GM13976 (cell line): ENCODE measurements around the gene CADPS.

Source experiments
- DNase-seq: peaks from one replicate; pipeline ENCODE4 v3.0.0; 2012; ENCODE audit warnings: low spot score
- in situ Hi-C: fragments of 300-500 bp; cut with MboI; formaldehyde crosslinking; loops from one replicate; pipeline ENCODE4 v1.12.0; 2022; ENCODE audit warnings: low sequenced_read_pairs, mixed read lengths, inconsistent platforms; ENCODE audit not compliant: unreplicated experiment
- TF ChIP-seq, protein P1 (sequence below): IDR thresholded peaks from 2 replicates; pipeline ENCODE4 v1.5.1; 2012; ENCODE audit warnings: borderline replicate concordance, mild to moderate bottlenecking; ENCODE audit not compliant: insufficient read depth; ENCODE audit errors: extremely low read depth, missing control alignments, control extremely low read depth

The CADPS gene

DNA sequence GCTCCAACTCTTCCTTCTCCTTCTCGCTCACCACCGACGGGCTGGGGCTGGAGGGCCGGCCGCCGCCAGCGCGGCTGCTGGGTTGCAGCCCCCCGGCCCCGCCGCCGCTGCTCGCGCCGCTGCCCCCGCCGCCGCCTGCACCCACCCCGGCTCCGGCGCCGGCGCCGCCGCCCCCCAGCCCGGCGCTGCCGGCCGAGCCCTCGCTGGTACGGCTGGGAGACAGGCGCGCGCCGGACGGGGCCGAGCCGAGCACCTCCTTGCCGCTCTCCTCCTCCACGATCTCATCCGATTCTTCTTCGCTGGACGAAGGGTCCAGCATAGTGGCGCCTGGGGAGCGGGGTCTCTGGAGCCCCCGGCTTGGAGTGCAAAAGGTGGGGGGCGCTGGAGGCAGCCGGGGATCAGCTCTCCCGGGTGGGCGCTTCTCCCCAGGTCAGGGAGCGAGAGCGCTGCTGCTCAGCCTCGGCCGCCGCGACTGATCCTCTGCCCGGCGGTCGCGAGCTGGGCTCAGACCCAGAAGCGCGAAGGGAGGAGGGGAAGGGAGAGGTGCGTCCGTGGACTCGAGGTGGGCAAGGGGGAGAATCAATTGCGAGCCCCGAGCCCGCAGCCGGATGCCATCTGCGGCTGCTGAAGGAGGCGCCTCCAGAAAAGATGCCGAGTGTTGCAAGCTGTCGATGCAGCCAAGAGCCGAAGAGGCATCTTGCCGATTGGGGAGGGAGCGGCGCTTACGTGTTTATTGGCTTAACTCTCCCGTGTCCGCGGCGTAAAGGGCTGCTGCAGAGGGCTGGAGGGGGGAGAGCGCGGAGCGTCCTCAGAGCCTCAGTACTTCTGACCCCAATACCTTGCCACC, at the start of gene CADPS:
Gene CADPS, minus strand, starts transcription at position 706 of the 847 bp plus-strand sequence. Its CDS starts 387 bp downstream, at position 319.
- peak; percentile 10 for DNase-seq
- in situ Hi-C loops = no loop called here
- TF ChIP-seq, protein P1, sequence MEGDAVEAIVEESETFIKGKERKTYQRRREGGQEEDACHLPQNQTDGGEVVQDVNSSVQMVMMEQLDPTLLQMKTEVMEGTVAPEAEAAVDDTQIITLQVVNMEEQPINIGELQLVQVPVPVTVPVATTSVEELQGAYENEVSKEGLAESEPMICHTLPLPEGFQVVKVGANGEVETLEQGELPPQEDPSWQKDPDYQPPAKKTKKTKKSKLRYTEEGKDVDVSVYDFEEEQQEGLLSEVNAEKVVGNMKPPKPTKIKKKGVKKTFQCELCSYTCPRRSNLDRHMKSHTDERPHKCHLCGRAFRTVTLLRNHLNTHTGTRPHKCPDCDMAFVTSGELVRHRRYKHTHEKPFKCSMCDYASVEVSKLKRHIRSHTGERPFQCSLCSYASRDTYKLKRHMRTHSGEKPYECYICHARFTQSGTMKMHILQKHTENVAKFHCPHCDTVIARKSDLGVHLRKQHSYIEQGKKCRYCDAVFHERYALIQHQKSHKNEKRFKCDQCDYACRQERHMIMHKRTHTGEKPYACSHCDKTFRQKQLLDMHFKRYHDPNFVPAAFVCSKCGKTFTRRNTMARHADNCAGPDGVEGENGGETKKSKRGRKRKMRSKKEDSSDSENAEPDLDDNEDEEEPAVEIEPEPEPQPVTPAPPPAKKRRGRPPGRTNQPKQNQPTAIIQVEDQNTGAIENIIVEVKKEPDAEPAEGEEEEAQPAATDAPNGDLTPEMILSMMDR = no peak

DNA sequence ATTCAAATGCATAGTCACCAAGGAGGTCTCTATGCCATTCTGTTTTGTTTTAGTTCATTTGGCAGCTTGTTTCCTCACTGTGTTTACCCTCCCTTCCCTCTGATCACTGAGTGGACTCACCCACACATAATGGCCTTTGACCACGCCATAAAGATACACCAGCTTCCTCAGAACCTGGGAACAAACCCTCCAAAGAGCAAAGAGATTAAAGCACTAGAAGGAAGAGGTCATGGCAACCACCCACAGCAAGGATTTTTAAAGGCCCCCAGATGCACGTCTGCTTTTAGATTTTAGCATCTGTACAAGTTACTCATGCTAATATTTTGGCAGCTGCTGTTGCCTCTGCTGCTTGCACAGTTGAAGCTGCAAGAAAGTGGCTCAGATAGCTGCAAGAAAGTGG, 47.9 kb upstream of the CADPS start:
- TF ChIP-seq, protein P1 = no peak
- in situ Hi-C loops = no loop called here
- DNase-seq = no peak

DNA sequence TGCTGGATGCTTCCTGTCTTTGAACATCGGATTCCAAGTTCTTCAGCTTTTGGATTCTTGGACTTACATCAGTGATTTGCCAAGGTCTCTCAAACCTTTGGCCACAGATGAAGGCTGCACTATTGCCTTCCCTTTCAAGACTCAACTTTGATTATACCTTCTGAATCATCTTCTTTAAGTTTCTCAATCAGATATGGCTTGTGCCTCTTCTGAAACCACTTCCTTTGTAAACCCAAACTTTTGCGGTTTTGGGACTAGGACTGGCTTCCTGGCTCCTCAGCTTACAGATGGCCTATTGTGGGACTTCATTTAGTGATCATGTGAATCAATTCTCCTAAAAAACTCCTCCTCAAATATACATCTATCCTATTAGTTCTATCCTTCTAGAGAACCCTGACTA, 47.1 kb upstream of the CADPS start:
- in situ Hi-C loops = no loop called here
- TF ChIP-seq, protein P1 = no peak
- DNase-seq = no peak

DNA sequence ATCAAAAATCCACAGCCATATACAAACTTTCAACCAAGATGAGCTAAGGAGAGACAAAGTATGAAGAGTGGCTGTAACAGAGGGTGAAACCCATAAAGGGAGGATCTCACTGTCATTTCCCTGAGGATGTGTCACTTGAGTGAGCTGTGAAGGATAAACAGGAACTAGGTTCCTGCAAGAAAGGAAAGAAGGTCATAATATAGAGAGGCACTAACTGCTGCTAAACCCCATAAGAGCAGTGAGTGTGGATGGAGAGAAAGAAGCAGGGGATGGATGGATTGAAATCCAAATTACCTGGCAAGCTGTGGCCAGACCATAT, 45.2 kb upstream of the CADPS start:
- in situ Hi-C loops = no loop called here
- DNase-seq = no peak
- TF ChIP-seq, protein P1 = no peak

DNA sequence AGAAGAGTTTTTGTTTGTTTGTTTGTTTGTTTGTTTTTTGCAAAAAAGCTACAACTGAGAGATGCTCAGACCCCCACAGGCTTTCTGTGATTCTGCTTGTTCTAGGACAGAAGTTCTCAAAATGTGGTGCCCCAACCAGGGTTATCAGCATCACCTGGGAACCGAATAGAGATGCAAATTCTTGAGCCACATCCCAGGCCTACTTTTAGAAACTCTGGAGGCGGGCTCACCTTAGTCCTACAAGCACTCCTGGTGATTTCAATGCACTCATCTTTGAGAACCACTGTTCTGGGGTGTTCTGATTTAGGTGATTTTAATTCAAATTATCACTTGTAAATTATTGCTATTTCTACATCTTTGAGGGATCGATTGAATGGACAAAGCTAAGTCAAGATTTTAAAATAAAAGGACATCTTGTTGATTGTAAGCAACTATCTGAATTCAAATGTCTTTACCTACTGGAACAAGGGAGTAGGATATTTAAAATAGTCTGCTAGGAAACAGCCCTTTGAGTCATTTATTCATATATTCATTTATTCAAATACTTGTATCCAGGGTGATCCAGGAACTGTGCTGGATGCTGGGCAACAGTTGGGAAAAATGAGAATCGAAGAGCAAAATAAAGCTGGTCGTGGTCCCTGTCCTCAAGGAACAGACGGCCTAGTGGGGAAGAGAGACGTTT, 44.7 kb upstream of the CADPS start:
- in situ Hi-C loops = no loop called here
- TF ChIP-seq, protein P1 = no peak
- DNase-seq = no peak

DNA sequence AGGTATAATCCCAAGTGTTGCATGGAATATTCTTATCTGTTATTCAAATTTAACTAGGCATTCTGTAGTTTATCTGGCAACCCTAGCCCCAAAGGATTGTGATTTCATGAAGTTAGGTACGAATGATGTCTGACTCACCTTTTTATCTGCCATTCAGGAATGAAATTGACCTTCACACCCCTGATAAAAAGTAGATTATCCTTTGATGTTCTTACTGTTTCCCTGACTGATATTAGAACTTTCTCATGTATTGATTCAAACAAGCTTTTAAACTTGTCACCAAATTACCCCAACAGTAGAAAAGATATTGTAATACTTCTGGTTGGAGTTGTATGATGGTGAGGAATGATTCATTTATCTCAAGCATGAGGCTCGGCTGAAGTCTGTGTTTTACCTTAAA, 43.6 kb upstream of the CADPS start:
- in situ Hi-C loops = no loop called here
- TF ChIP-seq, protein P1 = no peak
- no peak for DNase-seq

DNA sequence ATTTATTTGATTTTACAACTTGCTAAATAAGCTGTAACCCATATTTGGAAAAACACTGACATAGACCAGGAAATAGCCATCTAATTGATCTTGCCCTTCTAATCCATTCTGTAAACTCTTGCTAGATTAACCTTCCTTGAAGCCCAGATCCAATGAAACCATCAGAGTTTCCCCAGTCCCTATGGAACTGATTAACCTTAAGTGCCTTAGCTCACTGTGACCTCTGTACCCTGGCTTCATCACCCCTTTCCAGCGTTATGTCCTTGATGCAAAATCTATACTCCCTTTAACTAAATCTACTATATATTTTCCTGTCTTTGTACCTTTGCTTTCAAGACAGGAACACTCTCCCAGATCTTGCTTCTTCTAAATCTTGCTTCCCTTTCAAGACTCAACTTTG, 42.9 kb upstream of the CADPS start:
- in situ Hi-C loops = no loop called here
- TF ChIP-seq, protein P1 = no peak
- no peak for DNase-seq
